ENCODE measurements around the gene SIK1.

The SIK1 gene

DNA sequence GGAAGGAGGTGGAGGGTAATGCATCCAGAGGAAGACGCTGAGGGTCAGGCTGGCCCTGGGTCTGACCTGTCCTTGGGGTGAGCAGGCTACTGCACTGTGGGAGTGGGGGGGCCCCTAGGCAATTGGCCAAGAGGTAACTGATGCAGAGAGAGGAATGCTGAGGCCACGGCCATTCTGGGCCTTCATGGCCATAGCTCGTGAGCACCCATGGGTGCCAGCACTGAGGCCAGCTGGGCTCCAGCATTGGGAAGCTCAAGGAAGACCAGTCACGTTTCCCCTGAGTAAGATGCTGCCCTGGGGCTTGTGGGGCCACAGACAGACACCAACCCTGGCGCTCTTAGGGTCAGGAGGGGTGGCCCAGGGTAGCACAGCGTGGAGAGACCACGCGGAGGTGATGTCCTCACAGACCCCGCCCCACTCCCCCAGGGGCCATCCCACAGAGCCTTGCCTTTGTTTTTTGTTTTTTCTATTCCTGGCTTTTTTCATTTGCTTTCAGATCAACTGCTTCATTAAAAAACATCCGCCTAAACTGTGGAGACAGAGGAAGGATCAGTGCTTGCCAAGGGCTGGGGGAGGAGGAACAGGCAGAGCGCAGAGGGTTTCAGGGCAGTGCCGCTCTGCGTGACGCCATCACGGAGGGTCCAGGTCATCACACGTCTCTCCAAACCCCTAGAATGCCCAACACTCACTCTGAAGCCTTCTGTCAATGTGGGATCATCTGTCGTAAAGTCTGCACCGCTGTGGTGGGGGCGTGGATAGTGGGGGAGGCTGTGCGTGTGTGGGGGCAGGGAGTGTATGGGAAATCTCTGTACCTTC, 61.1 kb downstream of the SIK1 start:
- DNase-seq = no peak

DNA sequence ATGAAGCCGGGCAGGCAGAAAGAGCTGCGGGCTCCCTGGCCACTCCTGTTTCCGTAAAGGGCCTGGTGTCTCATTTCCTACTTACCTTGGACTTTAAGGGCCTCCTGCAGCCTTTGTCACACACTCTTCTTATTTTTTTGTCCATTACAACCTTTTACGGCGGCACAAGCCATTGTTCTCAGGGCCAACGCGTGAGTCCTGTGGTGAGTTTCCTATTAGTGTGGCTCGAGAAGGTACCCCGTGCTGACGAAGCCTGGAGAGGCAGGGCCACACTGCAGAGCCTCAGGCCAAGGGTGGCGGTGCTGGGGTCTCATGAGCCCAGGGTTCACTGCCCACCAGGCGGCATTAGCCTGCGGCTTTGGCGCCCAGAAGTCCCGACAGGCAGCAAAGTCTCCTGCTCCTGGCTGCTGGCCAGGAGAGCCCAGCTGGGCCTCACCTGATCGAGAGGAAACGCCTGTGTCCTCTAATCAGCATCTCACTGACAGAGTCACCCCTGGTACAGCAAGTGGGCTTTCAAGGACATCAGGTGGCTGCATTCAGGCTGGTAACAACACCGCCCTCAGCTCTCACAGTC, 62.0 kb downstream of the SIK1 start:
- no peak for DNase-seq
